ENCODE results near the gene KCNK15.

Gene KCNK15

DNA sequence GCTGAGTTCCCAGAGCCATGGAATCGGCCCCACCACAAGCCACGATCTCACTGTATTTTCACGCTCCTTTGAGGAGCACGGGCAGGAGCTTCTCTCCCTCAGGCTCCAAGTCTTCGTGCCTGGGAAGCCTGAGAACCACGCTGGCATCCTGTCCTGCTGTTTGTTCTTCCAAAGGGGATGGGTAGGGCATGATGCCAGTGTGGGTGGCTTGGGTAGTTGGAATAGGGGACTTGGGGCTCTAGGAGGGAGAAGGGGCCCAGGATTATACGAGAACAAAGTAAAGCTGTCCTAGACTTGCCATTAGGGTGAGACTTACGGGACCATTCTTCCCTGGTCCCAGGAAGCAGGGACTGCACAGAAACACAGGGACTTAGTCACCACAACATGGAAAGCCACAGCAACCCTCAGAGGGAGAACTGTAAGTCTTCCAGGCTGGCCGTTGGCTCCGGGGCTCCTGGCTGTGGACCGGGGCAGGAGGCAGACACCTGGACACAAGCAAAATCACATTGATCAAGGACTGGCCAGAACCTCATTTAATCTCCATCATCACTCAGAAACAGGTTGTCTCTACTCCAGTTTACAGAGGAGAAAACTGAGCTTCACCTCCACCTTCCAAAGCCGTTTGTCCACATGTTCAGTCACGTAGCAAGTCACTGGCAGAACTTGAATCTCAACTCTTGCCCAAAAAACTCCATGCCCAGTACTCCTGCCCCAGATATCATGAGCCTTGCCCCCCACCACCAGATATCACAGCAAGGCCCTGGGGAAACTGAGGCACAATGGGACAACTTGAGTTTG, 29.2 kb upstream of the KCNK15 start:
- no peak overlapping the region for H2BK5ac ChIP-seq (ENCODE audit: low read length)
- H3K79me1 ChIP-seq (ENCODE audit: low read length), result no peaks in the 10 kb centered on the region
- no peaks in the 10 kb centered on the region for H3K27me3 ChIP-seq (ENCODE audit: insufficient read depth, low read length, poor library complexity)
- no peak overlapping the region for H3K4me3 ChIP-seq (ENCODE audit: low read length)
- no peak overlapping the region for H3K27ac ChIP-seq (ENCODE audit: low read depth, low read length)
- peaks cover 2% of the 10 kb centered on the region for H3K4me1 ChIP-seq (ENCODE audit: control insufficient read depth, low read depth, low read length)
- no peak overlapping the region for H2BK15ac ChIP-seq (replicated peaks; ENCODE audit: low read depth)
- H3K9ac ChIP-seq (ENCODE audit: low read length), result no peak overlapping the region
- no peak for DNase-seq
- H3K4me2 ChIP-seq (ENCODE audit: low read length), result no peak overlapping the region
- no CpG with 5 or more reads among the region's 13 CpGs for whole genome bisulfite sequencing (ENCODE audit: extremely low coverage, insufficient coverage, low lambda C conversion rate)
- no peak overlapping the region for H4K8ac ChIP-seq (ENCODE audit: low read depth, low read length)
- no peak overlapping the region for H3K56ac ChIP-seq (ENCODE audit: low read length)
- no peak overlapping the region for H2AK5ac ChIP-seq (ENCODE audit: low read length)
- no peak overlapping the region for H3K4ac ChIP-seq (ENCODE audit: low read depth, low read length)
- no peaks in the 10 kb centered on the region for H3K36me3 ChIP-seq (ENCODE audit: control insufficient read depth, insufficient read depth, low read length)
- no peak overlapping the region for H4K5ac ChIP-seq (ENCODE audit: low read length)
- H3K23ac ChIP-seq (ENCODE audit: low read length), result no peak overlapping the region
- H2BK120ac ChIP-seq (ENCODE audit: low read depth, low read length), result no peak overlapping the region
- no peaks in the 10 kb centered on the region for H3K79me2 ChIP-seq (ENCODE audit: control insufficient read depth, insufficient read depth, low read length)
- H3K18ac ChIP-seq (ENCODE audit: low read length), result no peak overlapping the region

DNA sequence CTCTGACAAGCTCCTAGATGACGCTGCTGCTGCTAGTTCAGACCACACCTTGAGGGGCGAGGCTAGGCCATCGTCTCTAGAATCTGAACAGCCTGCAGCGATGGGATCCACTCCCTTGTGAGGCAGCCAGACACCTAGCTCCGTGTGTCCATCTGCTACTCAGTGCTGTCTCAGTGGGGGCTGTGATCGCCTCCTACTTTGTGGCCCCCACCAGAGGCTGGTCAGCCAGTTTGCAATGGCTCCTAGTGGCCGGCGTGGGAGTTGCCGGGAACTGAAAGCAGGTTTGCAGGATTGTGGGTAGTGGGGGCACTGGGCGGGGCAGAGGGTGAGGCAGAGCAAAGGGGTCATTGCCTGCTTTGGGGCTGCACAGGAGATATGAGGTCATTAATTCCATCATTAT, 27.7 kb upstream of the KCNK15 start:
- DNase-seq, result peak; percentile 52

DNA sequence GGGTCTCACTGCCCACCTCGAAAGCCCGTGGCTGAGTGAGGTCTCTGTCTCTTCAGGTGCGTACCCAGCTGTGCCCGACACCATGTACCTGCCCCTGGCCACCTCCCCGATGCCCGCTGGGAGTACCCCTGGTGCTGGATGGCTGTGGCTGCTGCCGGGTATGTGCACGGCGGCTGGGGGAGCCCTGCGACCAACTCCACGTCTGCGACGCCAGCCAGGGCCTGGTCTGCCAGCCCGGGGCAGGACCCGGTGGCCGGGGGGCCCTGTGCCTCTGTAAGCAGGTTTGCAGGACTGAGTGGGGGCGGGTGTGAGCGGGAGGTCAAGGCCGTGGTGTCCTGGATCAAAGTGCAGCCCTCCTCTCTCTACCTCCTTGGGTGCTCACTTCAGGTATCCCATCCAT, 25.8 kb upstream of the KCNK15 start:
- no peak overlapping the region for H4K5ac ChIP-seq (ENCODE audit: low read length)
- no peak overlapping the region for H2AK5ac ChIP-seq (ENCODE audit: low read length)
- WGBS (ENCODE audit: extremely low coverage, insufficient coverage, low lambda C conversion rate), result no CpG with 5 or more reads among the region's 19 CpGs
- H3K56ac ChIP-seq (ENCODE audit: low read length), result no peak overlapping the region
- H3K23ac ChIP-seq (ENCODE audit: low read length), result no peak overlapping the region
- H3K18ac ChIP-seq (ENCODE audit: low read length), result no peak overlapping the region
- H3K4ac ChIP-seq (ENCODE audit: low read depth, low read length), result no peak overlapping the region
- DNase-seq, result no peak
- H2BK15ac ChIP-seq (replicated peaks; ENCODE audit: low read depth), result no peak overlapping the region
- H2BK120ac ChIP-seq (ENCODE audit: low read depth, low read length), result no peak overlapping the region
- no peak overlapping the region for H2BK5ac ChIP-seq (ENCODE audit: low read length)
- H3K79me1 ChIP-seq (ENCODE audit: low read length), result no peaks in the 10 kb centered on the region
- H3K4me3 ChIP-seq (ENCODE audit: low read length), result no peak overlapping the region
- H3K4me2 ChIP-seq (ENCODE audit: low read length), result no peak overlapping the region
- no peaks in the 10 kb centered on the region for H3K27me3 ChIP-seq (ENCODE audit: insufficient read depth, low read length, poor library complexity)
- H3K4me1 ChIP-seq (ENCODE audit: control insufficient read depth, low read depth, low read length), result peaks cover 2% of the 10 kb centered on the region
- no peaks in the 10 kb centered on the region for H3K36me3 ChIP-seq (ENCODE audit: control insufficient read depth, insufficient read depth, low read length)
- H3K27ac ChIP-seq (ENCODE audit: low read depth, low read length), result no peak overlapping the region
- H4K8ac ChIP-seq (ENCODE audit: low read depth, low read length), result no peak overlapping the region
- H3K79me2 ChIP-seq (ENCODE audit: control insufficient read depth, insufficient read depth, low read length), result no peaks in the 10 kb centered on the region
- H3K9ac ChIP-seq (ENCODE audit: low read length), result no peak overlapping the region

More for the DNA sequence above, 27.7 kb upstream of the KCNK15 start:
- Histone ChIP-seq H3K79me1 (ENCODE audit: low read length) (no peaks in the 10 kb centered on the region), H3K9ac (ENCODE audit: low read length) (no peak overlapping the region), H3K27me3 (ENCODE audit: insufficient read depth, low read length, poor library complexity) (no peaks in the 10 kb centered on the region), H2AK5ac (ENCODE audit: low read length) (no peak overlapping the region), H2BK15ac (replicated peaks; ENCODE audit: low read depth) (no peak overlapping the region), H4K5ac (ENCODE audit: low read length) (no peak overlapping the region), H3K27ac (ENCODE audit: low read depth, low read length) (no peak overlapping the region), H3K36me3 (ENCODE audit: control insufficient read depth, insufficient read depth, low read length) (no peaks in the 10 kb centered on the region), H3K79me2 (ENCODE audit: control insufficient read depth, insufficient read depth, low read length) (no peaks in the 10 kb centered on the region), H3K4ac (ENCODE audit: low read depth, low read length) (no peak overlapping the region), H3K4me2 (ENCODE audit: low read length) (no peak overlapping the region), H4K8ac (ENCODE audit: low read depth, low read length) (no peak overlapping the region), H2BK120ac (ENCODE audit: low read depth, low read length) (no peak overlapping the region), H3K23ac (ENCODE audit: low read length) (no peak overlapping the region), H3K4me3 (ENCODE audit: low read length) (no peak overlapping the region), H2BK5ac (ENCODE audit: low read length) (no peak overlapping the region), H3K4me1 (ENCODE audit: control insufficient read depth, low read depth, low read length) (peaks cover 2% of the 10 kb centered on the region), H3K56ac (ENCODE audit: low read length) (no peak overlapping the region), H3K18ac (ENCODE audit: low read length) (no peak overlapping the region)
- no CpG with 5 or more reads among the region's 10 CpGs for WGBS (ENCODE audit: extremely low coverage, insufficient coverage, low lambda C conversion rate)

DNA sequence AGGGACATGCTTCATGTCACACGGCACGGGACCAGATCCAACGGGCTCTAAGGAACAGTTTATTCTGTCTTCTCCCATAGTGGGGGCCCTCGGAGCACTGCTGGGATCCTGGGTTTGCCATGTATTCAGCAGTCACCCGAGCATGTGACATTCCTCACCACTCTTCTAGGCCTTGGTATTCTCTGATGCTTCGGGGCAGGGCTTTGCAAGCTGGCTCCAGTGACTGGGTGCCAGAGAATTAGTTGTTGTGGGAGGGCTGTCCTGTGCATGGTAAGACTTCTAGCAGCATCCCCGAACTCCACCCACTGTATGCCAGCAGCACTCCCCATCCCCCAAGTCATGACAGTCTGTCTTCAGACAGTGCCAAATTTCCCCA, 25.1 kb upstream of the KCNK15 start:
- H3K27ac ChIP-seq (ENCODE audit: low read depth, low read length), result no peak overlapping the region
- no peaks in the 10 kb centered on the region for H3K79me2 ChIP-seq (ENCODE audit: control insufficient read depth, insufficient read depth, low read length)
- H3K4me2 ChIP-seq (ENCODE audit: low read length), result no peak overlapping the region
- no peak overlapping the region for H4K8ac ChIP-seq (ENCODE audit: low read depth, low read length)
- H3K23ac ChIP-seq (ENCODE audit: low read length), result no peak overlapping the region
- no CpG with 5 or more reads among the region's 7 CpGs for WGBS (ENCODE audit: extremely low coverage, insufficient coverage, low lambda C conversion rate)
- no peak overlapping the region for H3K4ac ChIP-seq (ENCODE audit: low read depth, low read length)
- no peak overlapping the region for H3K4me3 ChIP-seq (ENCODE audit: low read length)
- no peak overlapping the region for H4K5ac ChIP-seq (ENCODE audit: low read length)
- H2AK5ac ChIP-seq (ENCODE audit: low read length), result no peak overlapping the region
- H2BK5ac ChIP-seq (ENCODE audit: low read length), result no peak overlapping the region
- no peak overlapping the region for H2BK15ac ChIP-seq (replicated peaks; ENCODE audit: low read depth)
- no peaks in the 10 kb centered on the region for H3K27me3 ChIP-seq (ENCODE audit: insufficient read depth, low read length, poor library complexity)
- H3K4me1 ChIP-seq (ENCODE audit: control insufficient read depth, low read depth, low read length), result peaks cover 2% of the 10 kb centered on the region
- H3K18ac ChIP-seq (ENCODE audit: low read length), result no peak overlapping the region
- no peaks in the 10 kb centered on the region for H3K79me1 ChIP-seq (ENCODE audit: low read length)
- H3K56ac ChIP-seq (ENCODE audit: low read length), result no peak overlapping the region
- H2BK120ac ChIP-seq (ENCODE audit: low read depth, low read length), result no peak overlapping the region
- no peaks in the 10 kb centered on the region for H3K36me3 ChIP-seq (ENCODE audit: control insufficient read depth, insufficient read depth, low read length)
- peak; percentile 61 for DNase-seq
- H3K9ac ChIP-seq (ENCODE audit: low read length), result no peak overlapping the region

- Histone ChIP-seq H3K4me3 (ENCODE audit: low read length) (no peak overlapping the region), H2BK15ac (replicated peaks; ENCODE audit: low read depth) (no peak overlapping the region), H3K18ac (ENCODE audit: low read length) (no peak overlapping the region), H2BK5ac (ENCODE audit: low read length) (no peak overlapping the region), H2BK120ac (ENCODE audit: low read depth, low read length) (no peak overlapping the region), H3K27me3 (ENCODE audit: insufficient read depth, low read length, poor library complexity) (no peaks in the 10 kb centered on the region), H4K8ac (ENCODE audit: low read depth, low read length) (no peak overlapping the region), H3K4me1 (ENCODE audit: control insufficient read depth, low read depth, low read length) (peaks cover 2% of the 10 kb centered on the region), H4K5ac (ENCODE audit: low read length) (no peak overlapping the region), H3K4ac (ENCODE audit: low read depth, low read length) (no peak overlapping the region), H3K23ac (ENCODE audit: low read length) (no peak overlapping the region), H3K79me1 (ENCODE audit: low read length) (no peaks in the 10 kb centered on the region), H3K79me2 (ENCODE audit: control insufficient read depth, insufficient read depth, low read length) (no peaks in the 10 kb centered on the region), H3K56ac (ENCODE audit: low read length) (no peak overlapping the region), H2AK5ac (ENCODE audit: low read length) (no peak overlapping the region), H3K36me3 (ENCODE audit: control insufficient read depth, insufficient read depth, low read length) (no peaks in the 10 kb centered on the region), H3K9ac (ENCODE audit: low read length) (no peak overlapping the region), H3K4me2 (ENCODE audit: low read length) (no peak overlapping the region), H3K27ac (ENCODE audit: low read depth, low read length) (no peak overlapping the region)
- DNase-seq, result no peak
- WGBS (ENCODE audit: extremely low coverage, insufficient coverage, low lambda C conversion rate), result no CpG with 5 or more reads among the region's 11 CpGs
Observed at GRCh38 chr20:44720997-44721784, 24.5 kb upstream of the KCNK15 start.

Measured in mesendoderm (in vitro differentiated cells).